Right hindlimb (tissue), 1 donor: Measurements from ENCODE around the gene KIF6.

Source experiments
- DNase-seq: peaks from one replicate; pipeline ENCODE4 v3.0.0-alpha.2; 2018

KIF6 gene

DNA sequence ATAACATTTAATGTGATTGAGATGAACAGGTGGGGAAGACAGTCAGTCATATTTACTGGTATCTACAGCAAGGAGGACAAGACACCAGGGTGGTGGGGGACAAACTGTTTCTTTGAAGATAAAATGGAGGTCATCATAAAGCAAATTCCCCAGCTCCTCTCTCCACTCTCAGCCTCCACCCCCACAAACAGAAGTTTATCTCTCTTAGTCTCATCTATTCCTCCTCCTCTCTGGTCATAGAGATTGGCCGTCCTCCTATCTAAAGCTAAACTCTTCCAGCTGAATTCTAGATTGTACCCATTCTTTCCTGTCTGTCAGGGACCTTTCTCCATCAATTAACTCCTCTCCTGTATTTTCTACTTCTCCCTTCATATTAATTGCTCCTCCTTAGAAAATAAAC, 71.1 kb downstream of the KIF6 start:
- DNase-seq: no peak

DNA sequence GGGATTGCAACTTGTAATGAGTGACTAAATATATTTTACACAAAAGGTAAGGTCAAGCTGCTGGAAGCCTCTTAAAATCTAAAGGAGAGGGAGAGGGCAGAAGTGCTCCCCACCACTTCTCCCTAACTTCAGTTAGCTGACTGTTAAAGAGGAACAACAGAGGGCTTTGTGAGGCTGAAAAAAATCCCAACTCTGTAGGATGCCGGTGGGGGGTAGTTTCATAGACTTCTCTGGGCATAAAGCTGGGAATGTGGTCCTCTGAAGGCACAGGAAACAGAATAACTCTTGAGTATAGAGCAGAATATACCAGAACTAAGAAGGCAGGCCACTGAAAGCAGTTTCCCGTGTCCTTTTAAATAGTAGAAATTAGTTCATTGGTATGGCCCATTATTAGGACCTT, 71.6 kb downstream of the KIF6 start:
- no peak for DNase-seq

- no peak for DNase-seq
Measured at GRCh38 chr6:39649996-39650395, 75.2 kb downstream of the KIF6 start.

DNA sequence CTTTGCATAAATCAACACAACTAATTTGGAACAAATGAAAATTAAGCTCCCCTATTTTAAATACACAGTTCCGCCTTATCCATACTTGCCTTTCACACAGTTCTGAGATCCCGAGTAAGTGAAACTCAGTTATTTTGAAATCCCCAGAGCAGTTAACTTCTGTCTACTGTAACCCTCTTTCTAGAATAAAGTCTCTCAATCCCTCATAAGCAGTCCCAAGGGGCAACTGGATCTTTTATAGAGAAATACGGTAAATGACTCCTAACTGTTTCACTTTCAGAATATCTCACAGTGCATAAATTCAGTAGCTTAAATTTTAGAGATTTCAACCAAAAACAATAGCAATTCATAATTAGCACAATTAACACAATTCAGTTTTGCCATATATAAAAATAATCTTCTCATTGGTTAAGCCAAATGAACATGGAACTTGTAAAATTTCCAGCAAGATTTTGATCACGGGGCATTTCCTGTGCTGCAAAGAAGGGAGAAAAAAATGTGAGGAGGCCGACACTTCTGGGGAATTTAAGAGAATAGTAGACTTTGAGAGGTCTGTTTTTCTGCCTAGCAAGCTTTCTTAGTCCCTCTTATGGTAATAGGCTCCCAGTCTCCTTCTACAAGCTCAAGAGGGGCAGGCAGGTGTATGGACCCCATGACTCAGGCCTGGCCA, 78.3 kb downstream of the KIF6 start:
- no peak for DNase-seq

GRCh38 chr6:39642270-39642669, 82.9 kb downstream of the KIF6 start:
- no peak for DNase-seq

GRCh38 chr6:39638126-39638822, 86.9 kb downstream of the KIF6 start:
- no peak for DNase-seq

GRCh38 chr6:39634646-39635341, 90.4 kb downstream of the KIF6 start:
- DNase-seq: no peak

DNA sequence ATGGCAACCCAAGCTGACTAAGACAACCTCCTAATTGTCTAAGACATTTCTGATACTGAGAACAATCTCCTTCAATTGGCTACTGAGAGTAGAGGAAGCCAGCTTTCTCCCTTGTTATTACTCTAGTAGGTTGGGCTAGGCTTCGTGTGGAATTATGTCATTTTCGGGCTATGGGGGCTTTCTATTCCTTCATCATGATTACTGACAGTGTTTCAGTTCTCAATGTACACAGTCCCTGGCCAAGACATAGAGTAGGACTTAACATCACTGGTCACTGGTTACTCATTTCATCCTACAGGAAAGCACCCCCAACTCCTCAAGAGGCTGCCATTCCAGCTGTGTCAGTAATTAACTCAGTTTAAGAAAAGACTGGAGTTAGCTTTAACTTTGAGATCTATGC, 100.0 kb downstream of the KIF6 start:
- DNase-seq: no peak

- no peak for DNase-seq
Measured at GRCh38 chr6:39623750-39624149, 101.5 kb downstream of the KIF6 start.

DNA sequence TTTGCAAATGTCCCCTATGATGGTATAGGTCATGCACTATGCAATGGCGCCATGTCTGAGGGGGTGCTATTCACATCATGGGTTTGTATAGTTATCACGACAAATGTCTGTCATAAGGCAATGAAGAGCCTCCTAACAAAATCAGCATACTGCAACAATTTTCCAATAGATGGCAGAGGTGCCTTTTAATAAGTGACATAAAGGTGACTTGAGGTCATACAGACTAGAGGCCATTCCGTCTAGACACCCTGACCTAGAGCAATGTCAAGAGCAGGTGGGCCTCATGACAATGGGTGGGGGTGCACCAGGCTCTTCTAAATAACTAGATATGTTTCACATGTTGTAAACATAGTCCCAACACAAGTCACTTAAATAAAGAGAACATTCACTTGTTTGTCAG, 107.7 kb downstream of the KIF6 start:
- DNase-seq: no peak

GRCh38 chr6:39617026-39617425, 108.2 kb downstream of the KIF6 start:
- no peak for DNase-seq

DNA sequence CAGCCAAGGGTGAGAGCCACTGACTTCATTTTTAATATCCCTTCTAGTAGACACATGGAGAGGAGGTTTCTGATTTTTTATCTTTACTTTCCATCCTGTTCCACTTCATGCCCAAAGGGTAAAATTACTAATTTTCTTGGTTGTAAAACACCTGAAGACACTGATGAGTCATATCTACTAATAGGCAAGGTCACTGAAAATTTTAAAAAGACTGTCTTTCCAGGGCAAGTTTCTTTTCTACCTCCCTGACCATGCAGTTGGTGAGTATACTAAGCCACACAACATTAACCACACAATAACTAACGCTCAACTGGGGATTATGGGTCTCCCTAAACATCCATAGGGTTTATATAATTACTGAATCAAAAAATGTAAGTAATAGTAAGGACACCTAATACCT, 109.6 kb downstream of the KIF6 start:
- DNase-seq: no peak

DNA sequence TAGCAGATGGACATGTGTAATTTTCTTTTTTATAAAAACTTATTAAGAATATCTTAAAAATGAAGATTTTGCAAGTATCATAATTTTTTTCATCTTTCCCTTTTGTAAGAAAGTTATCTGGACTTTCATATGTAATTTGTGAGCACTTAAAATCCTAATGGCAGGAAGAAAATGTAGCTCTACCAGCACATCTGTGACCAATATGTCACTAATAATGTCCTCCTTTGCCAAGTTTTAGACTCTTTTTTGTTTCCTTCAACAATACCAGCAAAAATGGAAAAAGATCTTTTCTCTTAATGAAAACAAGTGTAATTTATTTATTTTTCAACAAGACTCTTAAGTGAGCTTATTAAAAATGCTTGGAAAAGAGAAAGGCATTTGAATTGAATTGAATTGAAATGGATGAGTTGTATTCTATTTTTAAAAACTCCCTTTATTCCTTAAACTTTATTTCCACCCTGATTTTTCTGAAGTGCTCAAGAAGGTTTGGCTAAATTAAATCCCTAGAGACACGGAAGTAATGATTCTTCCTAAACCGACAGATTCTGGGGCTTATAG, 110.7 kb downstream of the KIF6 start:
- DNase-seq: no peak

GRCh38 chr6:39610221-39610620, 115.0 kb downstream of the KIF6 start:
- no peak for DNase-seq

GRCh38 chr6:39608652-39609345, 116.4 kb downstream of the KIF6 start:
- DNase-seq: no peak

DNA sequence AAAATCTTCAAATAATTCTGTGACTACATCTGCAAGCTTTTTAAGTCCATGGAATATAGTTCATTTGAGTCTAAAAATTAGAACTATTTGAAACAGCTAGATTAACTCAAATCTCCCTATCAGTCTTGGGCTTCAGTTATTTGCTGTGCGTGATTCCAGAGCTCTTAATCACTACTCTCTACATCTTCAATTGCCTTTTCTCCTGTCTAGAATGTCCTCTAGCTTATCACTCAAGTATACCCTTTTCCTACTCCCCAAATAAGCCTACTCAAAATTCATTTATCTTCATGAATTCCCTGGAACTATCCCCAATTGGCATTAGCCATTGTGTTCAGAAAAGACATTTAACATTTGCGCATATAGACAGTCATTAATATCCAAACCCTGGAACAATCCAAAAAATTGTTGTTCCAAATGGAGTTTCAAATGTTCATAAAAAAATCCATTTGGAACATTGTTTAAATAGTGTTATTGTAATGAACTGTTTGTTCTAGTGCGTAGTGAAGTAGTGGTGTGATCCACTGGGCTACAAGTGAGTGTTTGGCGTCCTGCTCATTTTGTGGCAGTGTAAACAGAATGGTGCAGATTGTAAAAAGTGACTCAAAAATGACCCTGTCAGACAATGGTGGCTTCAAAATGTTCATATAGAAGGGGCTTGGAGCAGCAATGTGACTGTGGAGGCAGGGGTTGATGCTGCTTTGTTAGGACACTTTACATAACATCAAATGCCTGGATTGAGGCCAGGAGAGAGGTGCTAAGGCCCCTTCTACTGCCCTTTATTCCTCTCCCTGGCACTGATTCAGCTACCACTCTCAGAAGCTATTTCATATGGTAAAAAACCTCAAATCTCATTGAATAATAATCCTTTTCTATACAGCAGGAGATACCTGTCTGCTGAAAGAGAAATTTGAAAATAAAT, 122.3 kb downstream of the KIF6 start:
- no peak for DNase-seq

GRCh38 chr6:39599973-39600372, 125.2 kb downstream of the KIF6 start:
- DNase-seq: no peak

GRCh38 chr6:39599341-39599740, 125.9 kb downstream of the KIF6 start:
- no peak for DNase-seq

DNA sequence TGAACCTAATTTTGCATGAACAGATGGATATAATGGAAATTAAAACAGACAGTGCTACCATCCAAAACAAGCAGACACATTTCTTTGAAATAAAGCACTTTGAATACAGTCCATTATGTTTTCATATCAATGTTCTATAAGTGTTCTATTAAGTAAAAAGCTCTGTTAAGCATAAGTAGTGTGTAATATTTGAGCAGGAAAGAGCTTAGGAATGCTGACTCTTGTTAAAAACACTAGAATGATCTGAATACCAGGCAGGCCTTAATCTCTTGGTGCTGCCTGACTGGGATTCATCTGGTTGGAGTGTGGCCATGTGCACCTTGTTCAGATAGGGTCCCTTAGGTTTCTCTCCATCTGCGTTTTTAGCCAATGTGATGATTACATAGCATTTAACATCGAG, 130.9 kb downstream of the KIF6 start:
- no peak for DNase-seq

DNA sequence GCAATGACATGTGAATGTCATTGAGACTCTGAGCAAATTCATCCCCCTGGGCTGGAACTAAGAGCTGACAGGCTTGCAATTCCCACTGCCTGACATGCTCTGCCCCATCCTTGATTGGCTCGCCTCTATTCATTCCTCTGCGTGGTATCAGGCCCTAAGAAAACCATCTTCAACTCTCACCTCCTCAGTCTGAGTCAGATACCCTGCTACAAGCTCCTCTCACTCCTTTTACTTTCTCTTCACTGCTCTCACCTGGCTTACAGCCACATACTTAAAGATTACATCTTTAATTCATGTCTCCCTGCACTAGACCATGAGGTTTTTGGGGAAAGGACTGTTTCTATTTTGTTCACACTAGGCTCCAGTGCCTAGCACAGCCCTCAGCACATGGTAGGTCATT, 131.6 kb downstream of the KIF6 start:
- no peak for DNase-seq

- no peak for DNase-seq
Measured at GRCh38 chr6:39590871-39591393, 134.3 kb downstream of the KIF6 start.

DNA sequence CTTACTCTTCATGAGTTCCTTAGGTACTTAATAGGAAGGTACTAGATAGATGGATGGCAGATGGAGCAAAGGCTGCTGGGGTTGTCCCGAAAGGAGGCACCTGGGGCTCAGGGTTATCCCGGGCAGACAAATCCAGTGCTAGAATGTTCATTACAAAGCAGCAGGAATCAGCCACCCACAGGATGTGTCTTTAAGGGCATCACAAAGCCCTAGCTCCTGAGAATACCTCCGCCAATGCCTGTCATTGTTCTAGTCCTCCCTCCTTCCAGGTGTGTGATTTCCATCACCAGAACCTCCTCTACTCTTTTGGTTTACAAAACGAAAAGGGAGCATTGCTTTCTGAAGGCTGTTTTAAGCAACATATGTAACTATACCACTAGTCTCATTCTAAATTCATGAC, 138.1 kb downstream of the KIF6 start:
- DNase-seq: no peak
